Measurements from ENCODE around the gene PCDHGA8. TPM values are rescaled to one million over a fixed set of nuclear protein-coding genes. Genes with fewer than 3 reads are reported as not detected.
"Not testable (repeated sequence)": the region's sequence is repeated elsewhere in the genome, so short reads cannot be mapped to it uniquely, and the experiment has no call there.

Gene PCDHGA8
- total and polyA plus RNA-seq, 8 donors = 0.38 to 1.1 (median 0.79) TPM

DNA sequence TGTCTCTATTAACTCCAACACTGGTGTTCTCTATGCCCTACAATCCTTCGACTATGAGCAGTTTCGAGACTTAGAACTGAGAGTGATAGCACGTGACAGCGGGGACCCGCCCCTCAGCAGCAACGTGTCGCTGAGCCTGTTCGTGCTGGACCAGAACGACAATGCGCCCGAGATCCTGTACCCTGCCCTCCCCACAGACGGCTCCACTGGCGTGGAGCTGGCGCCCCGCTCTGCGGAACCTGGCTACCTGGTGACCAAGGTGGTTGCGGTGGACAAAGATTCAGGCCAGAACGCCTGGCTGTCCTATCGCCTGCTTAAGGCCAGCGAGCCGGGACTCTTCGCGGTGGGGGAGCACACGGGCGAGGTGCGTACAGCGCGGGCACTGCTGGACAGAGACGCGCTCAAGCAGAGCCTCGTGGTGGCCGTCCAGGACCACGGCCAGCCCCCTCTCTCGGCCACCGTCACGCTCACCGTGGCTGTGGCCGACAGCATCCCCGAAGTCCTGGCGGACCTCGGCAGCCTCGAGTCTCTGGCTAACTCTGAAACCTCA is 30.4 kb downstream of the PCDHGA8 start:
- peaks cover 3 to 5% of the 10 kb centered on the region in 2 donors for H3K4me1 ChIP-seq
- DNase-seq (peak in 1 of 4 donors; percentile 59), ATAC-seq (no peak)
- peaks cover 50 to 97% of the 10 kb centered on the region in 2 donors for H3K27me3 ChIP-seq
- H3K4me3 ChIP-seq = no peak overlapping the region
- no peaks in the 10 kb centered on the region for H3K36me3 ChIP-seq
- H3K9me3 ChIP-seq = peaks cover 7 to 99% of the 10 kb centered on the region in 2 donors
- intact Hi-C loops (cut with DNase I) = no loop called here
- H3K27ac ChIP-seq = no peak overlapping the region
- TF ChIP-seq, protein P1, sequence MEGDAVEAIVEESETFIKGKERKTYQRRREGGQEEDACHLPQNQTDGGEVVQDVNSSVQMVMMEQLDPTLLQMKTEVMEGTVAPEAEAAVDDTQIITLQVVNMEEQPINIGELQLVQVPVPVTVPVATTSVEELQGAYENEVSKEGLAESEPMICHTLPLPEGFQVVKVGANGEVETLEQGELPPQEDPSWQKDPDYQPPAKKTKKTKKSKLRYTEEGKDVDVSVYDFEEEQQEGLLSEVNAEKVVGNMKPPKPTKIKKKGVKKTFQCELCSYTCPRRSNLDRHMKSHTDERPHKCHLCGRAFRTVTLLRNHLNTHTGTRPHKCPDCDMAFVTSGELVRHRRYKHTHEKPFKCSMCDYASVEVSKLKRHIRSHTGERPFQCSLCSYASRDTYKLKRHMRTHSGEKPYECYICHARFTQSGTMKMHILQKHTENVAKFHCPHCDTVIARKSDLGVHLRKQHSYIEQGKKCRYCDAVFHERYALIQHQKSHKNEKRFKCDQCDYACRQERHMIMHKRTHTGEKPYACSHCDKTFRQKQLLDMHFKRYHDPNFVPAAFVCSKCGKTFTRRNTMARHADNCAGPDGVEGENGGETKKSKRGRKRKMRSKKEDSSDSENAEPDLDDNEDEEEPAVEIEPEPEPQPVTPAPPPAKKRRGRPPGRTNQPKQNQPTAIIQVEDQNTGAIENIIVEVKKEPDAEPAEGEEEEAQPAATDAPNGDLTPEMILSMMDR (IDR thresholded peaks at IDR 0.05) = no peak

- intact Hi-C loops (cut with DNase I) = no loop called here
- H3K36me3 ChIP-seq = no peaks in the 10 kb centered on the region
- TF ChIP-seq, protein P1 (IDR thresholded peaks at IDR 0.05) = no peak
- H3K27ac ChIP-seq = no peak overlapping the region
- no peak overlapping the region for H3K4me3 ChIP-seq
- no peak for ATAC-seq
- H3K27me3 ChIP-seq = peaks cover 35 to 97% of the 10 kb centered on the region in 2 donors
- peaks cover 0 to 4% of the 10 kb centered on the region in 2 donors for H3K4me1 ChIP-seq
- H3K9me3 ChIP-seq = peaks cover 0 to 90% of the 10 kb centered on the region in 2 donors
- peak in 1 of 4 donors; percentile 70 for DNase-seq
Measured at GRCh38 chr5:141427783-141428426, 35.5 kb downstream of the PCDHGA8 start.

GRCh38 chr5:141430332-141431113 is 38.1 kb downstream of the PCDHGA8 start, which contains the start of gene PCDHGA12:
TSS of gene PCDHGA12 (plus strand) at chr5:141430507. CDS start at chr5:141430760, 253 bp downstream.
- peaks cover 31 to 86% of the 10 kb centered on the region in 2 donors for H3K27me3 ChIP-seq
- peaks cover 0 to 89% of the 10 kb centered on the region in 2 donors for H3K9me3 ChIP-seq
- H3K36me3 ChIP-seq = no peaks in the 10 kb centered on the region
- ATAC-seq (peak; percentile 75), DNase-seq (peak in 1 of 4 donors; percentile 25)
- TF ChIP-seq, protein P1 (IDR thresholded peaks at IDR 0.05) = peak in 1 of 2 donors; percentile 21
- peaks cover 0 to 4% of the 10 kb centered on the region in 2 donors for H3K4me1 ChIP-seq
- intact Hi-C loops (cut with DNase I) = loop anchor here in 1 of 2 donors (5.0 kb wide), 1 partner anchor 38 kb away; the partner anchor contains the start of gene PCDHGA8
- peak within 1 kb of the TSS in 1 of 2 donors; percentile 14 for H3K4me3 ChIP-seq
- H3K27ac ChIP-seq = no peak within 1 kb of the TSS

- intact Hi-C loops (cut with DNase I) = loop anchor here in 1 of 2 donors (5.0 kb wide), 1 partner anchor 39 kb away; the partner anchor contains the start of gene PCDHGA8
- no peak for ATAC-seq
Measured at GRCh38 chr5:141431286-141431685, 38.9 kb downstream of the PCDHGA8 start.

DNA sequence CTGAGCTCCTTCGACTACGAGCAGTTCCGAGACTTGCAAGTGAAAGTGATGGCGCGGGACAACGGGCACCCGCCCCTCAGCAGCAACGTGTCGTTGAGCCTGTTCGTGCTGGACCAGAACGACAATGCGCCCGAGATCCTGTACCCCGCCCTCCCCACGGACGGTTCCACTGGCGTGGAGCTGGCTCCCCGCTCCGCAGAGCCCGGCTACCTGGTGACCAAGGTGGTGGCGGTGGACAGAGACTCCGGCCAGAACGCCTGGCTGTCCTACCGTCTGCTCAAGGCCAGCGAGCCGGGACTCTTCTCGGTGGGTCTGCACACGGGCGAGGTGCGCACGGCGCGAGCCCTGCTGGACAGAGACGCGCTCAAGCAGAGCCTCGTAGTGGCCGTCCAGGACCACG is 39.9 kb downstream of the PCDHGA8 start:
- intact Hi-C loops (cut with DNase I) = loop anchor here in 1 of 2 donors (5.0 kb wide), 1 partner anchor 40 kb away; the partner anchor contains the start of gene PCDHGA8
- Histone ChIP-seq H3K27me3 (peaks cover 21 to 68% of the 10 kb centered on the region in 2 donors), H3K9me3 (peaks cover 0 to 84% of the 10 kb centered on the region in 2 donors)
- not testable (repeated sequence) for H3K36me3 ChIP-seq, H3K4me1 ChIP-seq, ATAC-seq, H3K27ac ChIP-seq, DNase-seq, H3K4me3 ChIP-seq

More at GRCh38 chr5:141431286-141431685, 38.9 kb downstream of the PCDHGA8 start:
- H3K27ac ChIP-seq = no peak overlapping the region
- DNase-seq = no peak
- TF ChIP-seq, protein P1 (IDR thresholded peaks at IDR 0.05) = no peak
- H3K36me3 ChIP-seq = no peaks in the 10 kb centered on the region
- H3K9me3 ChIP-seq = peaks cover 0 to 88% of the 10 kb centered on the region in 2 donors
- peaks cover 0 to 4% of the 10 kb centered on the region in 2 donors for H3K4me1 ChIP-seq
- H3K27me3 ChIP-seq = peaks cover 26 to 78% of the 10 kb centered on the region in 2 donors
- H3K4me3 ChIP-seq = peak overlapping the region in 1 of 2 donors; percentile 14

DNA sequence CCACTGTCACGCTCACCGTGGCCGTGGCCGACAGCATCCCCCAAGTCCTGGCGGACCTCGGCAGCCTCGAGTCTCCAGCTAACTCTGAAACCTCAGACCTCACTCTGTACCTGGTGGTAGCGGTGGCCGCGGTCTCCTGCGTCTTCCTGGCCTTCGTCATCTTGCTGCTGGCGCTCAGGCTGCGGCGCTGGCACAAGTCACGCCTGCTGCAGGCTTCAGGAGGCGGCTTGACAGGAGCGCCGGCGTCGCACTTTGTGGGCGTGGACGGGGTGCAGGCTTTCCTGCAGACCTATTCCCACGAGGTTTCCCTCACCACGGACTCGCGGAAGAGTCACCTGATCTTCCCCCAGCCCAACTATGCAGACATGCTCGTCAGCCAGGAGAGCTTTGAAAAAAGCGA is 40.3 kb downstream of the PCDHGA8 start:
- intact Hi-C loops (cut with DNase I) = loop anchor here in 1 of 2 donors (5.0 kb wide), 1 partner anchor 40 kb away; the partner anchor contains the start of gene PCDHGA8
- not testable (repeated sequence) for H3K4me3 ChIP-seq, H3K4me1 ChIP-seq, H3K27ac ChIP-seq, DNase-seq, ATAC-seq, H3K36me3 ChIP-seq
- Histone ChIP-seq H3K9me3 (peaks cover 0 to 83% of the 10 kb centered on the region in 2 donors), H3K27me3 (peaks cover 19 to 64% of the 10 kb centered on the region in 2 donors)

Data from left lung (tissue), 10 donors.